Smooth muscle cell of the brain vasculature (primary cell): Measurements from ENCODE around the gene FAM186B.

Experiments used
- DNase-seq: peaks from one replicate; pipeline ENCODE4 v3.0.0-alpha.2; 2012; ENCODE audit warnings: low read depth, low spot score

The FAM186B gene

GRCh38 chr12:49567611-49568441 is 37.6 kb downstream of the FAM186B start, which contains the start of gene MCRS1:
Gene MCRS1 (minus strand): TSS chr12:49568142. CDS start chr12:49566731, 1,411 bp downstream.
- peak; percentile 77 for DNase-seq

GRCh38 chr12:49567302-49567610 is 38.2 kb downstream of the FAM186B start:
- no peak for DNase-seq

DNA sequence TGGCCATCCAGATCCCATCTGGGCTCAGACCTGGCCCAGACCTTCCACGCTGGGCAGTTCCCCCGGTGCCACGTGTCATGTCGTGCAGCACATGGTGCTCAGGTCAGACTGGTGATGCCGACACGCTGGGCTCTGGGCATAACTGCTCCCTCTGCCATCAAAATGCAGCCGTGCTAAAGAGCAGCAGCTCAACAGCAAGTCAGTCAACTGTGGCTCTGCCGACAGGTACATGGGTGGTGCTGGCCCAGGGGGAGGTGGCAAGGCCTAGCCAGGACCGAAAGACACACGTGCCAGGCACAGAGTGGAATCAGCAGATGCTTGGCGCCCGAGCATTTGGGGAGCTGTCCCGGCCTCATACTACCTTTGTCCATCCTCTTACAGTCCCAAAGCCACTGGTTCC is 39.1 kb downstream of the FAM186B start:
- DNase-seq: no peak

GRCh38 chr12:49565406-49566265 is 39.8 kb downstream of the FAM186B start:
- no peak for DNase-seq

GRCh38 chr12:49564686-49565405 is 40.6 kb downstream of the FAM186B start:
- DNase-seq: no peak

DNA sequence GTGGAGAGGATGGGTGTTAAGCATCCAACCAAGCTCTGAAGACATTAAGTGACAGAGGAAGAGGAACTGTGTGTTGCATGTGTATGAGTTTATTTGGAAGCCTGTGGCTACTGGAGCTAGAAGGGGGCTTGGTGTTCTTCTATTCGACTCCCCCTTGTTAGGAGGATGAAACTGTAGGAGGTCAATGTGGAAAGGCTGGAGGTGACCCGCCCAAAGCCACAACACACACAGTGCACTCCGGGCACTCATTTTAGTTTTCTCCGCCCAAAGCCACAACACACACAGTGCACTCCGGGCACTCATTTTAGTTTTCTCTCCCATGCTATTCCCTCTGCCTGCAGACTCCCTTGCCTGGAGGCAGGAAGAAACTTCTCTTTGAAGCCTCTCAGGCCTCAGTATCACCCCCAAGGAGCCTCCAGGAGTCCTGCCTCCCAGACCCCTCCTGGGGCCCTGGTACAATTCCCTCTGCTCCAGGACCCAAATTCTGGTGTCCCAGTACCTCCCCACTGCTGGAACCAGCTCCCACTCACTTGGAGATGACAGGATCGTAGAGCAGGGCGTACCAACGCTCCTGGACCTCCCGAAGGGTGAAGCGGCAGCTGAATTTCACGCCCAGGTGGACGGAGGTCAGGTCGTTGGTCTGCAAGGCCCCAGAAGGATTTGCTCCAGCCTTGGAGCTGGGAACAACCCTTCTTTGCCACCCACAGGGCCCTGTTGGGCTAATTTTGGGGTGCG is 41.3 kb downstream of the FAM186B start:
- DNase-seq: no peak

GRCh38 chr12:49562831-49563230 is 42.6 kb downstream of the FAM186B start:
- DNase-seq: no peak

- DNase-seq: no peak
These were observed 43.2 kb downstream of the FAM186B start for GRCh38 chr12:49562233-49562632.

GRCh38 chr12:49560695-49561094 is 44.7 kb downstream of the FAM186B start:
- DNase-seq: no peak

- no peak for DNase-seq
These were observed 46.3 kb downstream of the FAM186B start for GRCh38 chr12:49559011-49559675.

DNA sequence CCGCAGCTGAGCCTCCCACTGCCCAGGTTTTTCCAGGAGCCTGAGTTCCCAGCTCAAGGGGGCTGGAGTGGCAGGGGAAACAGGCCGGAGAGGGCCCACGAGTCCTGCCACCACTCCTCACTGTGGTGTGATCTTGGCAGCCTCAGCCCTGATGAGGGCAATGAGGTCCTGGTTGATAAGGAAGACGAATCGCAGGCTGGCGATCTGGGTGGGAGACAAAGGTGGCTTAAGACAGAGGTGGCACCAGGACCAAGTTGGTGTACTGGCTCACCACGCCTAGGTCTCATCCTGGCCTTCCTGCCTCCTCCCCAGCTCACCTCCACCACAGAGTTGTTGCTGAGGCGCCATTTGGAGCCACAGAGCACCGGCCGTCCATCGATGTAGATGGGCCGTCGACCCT is 46.9 kb downstream of the FAM186B start:
- DNase-seq: no peak

GRCh38 chr12:49557917-49558215 is 47.6 kb downstream of the FAM186B start:
- no peak for DNase-seq

- DNase-seq: no peak
These were observed 48.1 kb downstream of the FAM186B start for GRCh38 chr12:49557187-49557916.

DNA sequence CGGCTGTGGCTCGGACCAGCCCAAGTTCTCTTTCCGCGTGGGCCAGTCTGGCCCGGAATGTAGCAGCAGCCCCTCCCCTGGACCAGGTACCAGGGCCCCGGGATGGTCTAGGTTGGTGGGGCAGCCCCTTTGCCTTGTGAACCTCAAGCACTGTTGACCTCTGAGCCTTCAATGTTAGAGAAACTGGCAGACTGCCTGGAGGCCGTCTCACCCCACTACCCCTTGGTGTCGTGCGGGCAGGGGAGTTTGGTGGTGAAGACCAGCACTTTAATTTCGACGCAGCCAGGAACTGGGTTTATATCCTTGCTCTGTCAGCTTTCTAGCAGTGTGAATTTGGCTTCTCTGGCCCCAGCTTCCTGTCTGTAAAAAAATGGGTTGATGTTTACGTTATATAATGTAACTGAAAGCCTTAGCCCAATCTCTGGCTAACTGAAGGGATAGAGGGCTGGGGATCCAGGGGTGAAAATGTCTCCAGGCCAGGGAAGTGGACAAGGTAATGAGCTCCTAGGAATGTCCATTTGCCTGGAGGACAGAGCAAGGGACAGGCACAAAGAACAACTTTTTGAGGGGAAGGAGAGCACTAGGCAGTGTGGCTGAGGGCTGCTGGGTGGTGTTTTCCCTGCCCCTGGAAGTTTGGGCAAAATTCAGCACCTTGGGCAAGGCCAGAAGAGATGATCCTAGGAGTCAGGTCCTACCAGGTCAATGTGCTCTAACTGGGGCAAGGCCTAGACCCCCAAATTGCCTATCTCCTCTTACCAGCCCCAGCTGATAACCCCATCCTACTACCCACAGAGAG is 48.9 kb downstream of the FAM186B start:
- DNase-seq: no peak

DNA sequence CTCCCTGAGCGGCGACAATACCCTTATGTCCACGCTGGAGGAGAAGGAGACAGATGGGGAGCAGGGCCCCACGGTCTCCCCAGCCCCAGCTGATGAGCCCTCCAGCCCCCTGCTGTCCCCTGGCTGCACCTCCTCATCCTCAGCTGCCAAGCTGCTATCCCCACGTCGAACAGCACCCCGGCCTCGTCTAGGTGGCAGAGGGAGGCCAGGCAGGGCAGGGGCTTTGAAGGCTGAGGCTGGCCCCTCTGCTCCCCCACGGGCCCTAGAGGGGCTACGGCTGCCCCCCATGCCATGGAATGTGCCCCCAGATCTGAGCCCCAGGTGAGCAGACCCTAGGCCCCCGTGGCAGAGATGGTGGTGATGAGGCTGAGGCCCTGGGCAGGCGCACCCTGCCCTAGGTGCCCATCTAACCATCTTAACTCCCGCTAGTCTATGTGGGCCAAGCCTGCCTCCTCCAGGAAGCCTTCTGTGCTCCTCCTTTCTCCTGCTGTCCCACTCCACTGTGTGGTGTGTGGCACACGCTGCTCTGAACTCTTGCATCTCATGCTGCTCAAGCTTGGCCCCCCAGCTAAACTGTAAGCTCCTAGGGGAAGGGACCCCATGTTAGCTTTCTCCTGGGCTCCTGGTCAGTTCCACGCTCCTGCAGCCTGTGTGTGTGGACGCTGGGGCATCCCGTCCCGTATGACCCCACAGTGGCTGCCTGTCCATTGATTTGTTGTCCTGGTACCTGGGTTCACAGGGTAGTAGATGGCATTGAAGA is 49.6 kb downstream of the FAM186B start:
- DNase-seq: no peak

DNA sequence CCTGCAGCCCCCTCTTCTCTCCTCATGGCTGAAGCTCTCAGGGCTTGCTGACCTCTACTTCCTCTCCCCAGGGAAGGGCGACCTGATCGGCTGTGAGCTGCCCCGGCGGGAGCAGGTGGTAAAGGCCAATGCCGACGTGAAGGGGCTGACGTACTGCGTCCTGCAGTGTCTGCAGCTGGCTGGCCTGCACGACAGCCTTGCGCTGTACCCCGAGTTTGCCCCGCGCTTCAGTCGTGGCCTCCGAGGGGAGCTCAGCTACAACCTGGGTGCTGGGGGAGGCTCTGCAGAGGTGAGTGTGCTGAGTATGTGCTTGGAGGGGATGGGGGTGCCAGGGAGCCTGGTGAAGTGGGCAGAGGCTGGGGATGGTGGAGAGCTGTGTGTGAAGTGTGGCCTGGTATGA is 51.2 kb downstream of the FAM186B start:
- no peak for DNase-seq

DNA sequence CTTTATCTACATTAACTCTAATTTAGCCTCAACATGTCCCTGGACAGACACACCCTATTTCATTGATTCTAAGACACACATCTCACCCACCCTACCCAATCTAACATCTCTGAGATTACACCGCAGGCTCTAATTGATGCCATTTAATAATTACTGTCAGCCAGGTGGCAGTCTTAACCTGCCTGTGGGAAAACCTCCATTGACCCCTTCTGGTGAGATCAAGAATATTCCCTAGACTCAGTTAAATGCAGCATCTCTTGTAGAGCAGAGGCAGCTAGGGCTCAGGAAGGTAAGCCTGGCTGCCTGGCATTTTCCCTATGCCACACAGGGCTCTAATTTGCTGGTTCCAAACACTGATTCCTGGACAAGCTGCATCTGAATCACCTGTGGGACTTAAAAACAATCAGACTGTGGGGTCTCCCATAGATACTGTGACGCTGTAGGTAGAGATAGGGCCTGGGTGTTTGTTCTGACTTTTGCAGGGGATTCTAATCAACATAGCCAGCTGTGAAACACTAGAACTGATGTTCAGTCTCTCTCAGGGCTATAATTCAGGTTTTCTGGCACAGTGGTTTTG is 51.8 kb downstream of the FAM186B start:
- DNase-seq: no peak

GRCh38 chr12:49552899-49553298 is 52.5 kb downstream of the FAM186B start:
- DNase-seq: no peak

- no peak for DNase-seq
These were observed 53.0 kb downstream of the FAM186B start for GRCh38 chr12:49552425-49552824.
